ENCODE results near the gene SEPTIN12.

Gene SEPTIN12

GRCh38 chr16:4832698-4833343 is 44.7 kb upstream of the SEPTIN12 start:
- Histone ChIP-seq H3K79me2 (ENCODE audit: insufficient read depth, low read length) (no peaks in the 10 kb centered on the region), H2AFZ (ENCODE audit: low read length) (no peak overlapping the region), H3K27me3 (ENCODE audit: insufficient read depth, low read length) (no peaks in the 10 kb centered on the region), H3K9ac (ENCODE audit: low read length) (no peak overlapping the region), H3K9me2 (ENCODE audit: low read depth, low read length) (no peaks in the 10 kb centered on the region), H3K9me3 (ENCODE audit: low read length) (no peaks in the 10 kb centered on the region), H4K20me1 (ENCODE audit: insufficient read depth, low read length) (no peaks in the 10 kb centered on the region), H3K27ac (ENCODE audit: low read depth, low read length, poor library complexity, severe bottlenecking) (no peak overlapping the region), H3K4me1 (ENCODE audit: insufficient read depth, low read length, severe bottlenecking) (no peaks in the 10 kb centered on the region), H3K4me3 (ENCODE audit: low read depth, low read length, poor library complexity, severe bottlenecking) (no peak overlapping the region), H3K36me3 (ENCODE audit: insufficient read depth, low read length) (peaks cover 86% of the 10 kb centered on the region), H3F3A (ENCODE audit: insufficient read depth, low read length) (no peaks in the 10 kb centered on the region), H3K4me2 (ENCODE audit: low read length) (no peak overlapping the region)
- no peak for TF ChIP-seq EZH2 (IDR thresholded peaks at IDR 0.05; ENCODE audit: borderline replicate concordance, low read length)
- TF ChIP-seq CTCF (IDR thresholded peaks at IDR 0.05; ENCODE audit: low read length), result no peak

GRCh38 chr16:4831616-4832015 is 43.5 kb upstream of the SEPTIN12 start:
- H3K9me3 ChIP-seq (ENCODE audit: low read length), result no peaks in the 10 kb centered on the region
- H4K20me1 ChIP-seq (ENCODE audit: insufficient read depth, low read length), result no peaks in the 10 kb centered on the region
- H3F3A ChIP-seq (ENCODE audit: insufficient read depth, low read length), result no peaks in the 10 kb centered on the region
- H3K9me2 ChIP-seq (ENCODE audit: low read depth, low read length), result no peaks in the 10 kb centered on the region
- H3K4me1 ChIP-seq (ENCODE audit: insufficient read depth, low read length, severe bottlenecking), result no peaks in the 10 kb centered on the region
- no peak overlapping the region for H3K9ac ChIP-seq (ENCODE audit: low read length)
- H3K27me3 ChIP-seq (ENCODE audit: insufficient read depth, low read length), result no peaks in the 10 kb centered on the region
- no peaks in the 10 kb centered on the region for H3K79me2 ChIP-seq (ENCODE audit: insufficient read depth, low read length)
- no peak overlapping the region for H3K27ac ChIP-seq (ENCODE audit: low read depth, low read length, poor library complexity, severe bottlenecking)
- no peak overlapping the region for H3K4me3 ChIP-seq (ENCODE audit: low read depth, low read length, poor library complexity, severe bottlenecking)
- no peak overlapping the region for H3K4me2 ChIP-seq (ENCODE audit: low read length)
- H3K36me3 ChIP-seq (ENCODE audit: insufficient read depth, low read length), result peaks cover 86% of the 10 kb centered on the region
- no peak overlapping the region for H2AFZ ChIP-seq (ENCODE audit: low read length)
- no peak for TF ChIP-seq CTCF (IDR thresholded peaks at IDR 0.05; ENCODE audit: low read length)

GRCh38 chr16:4830408-4830807 is 42.3 kb upstream of the SEPTIN12 start:
- Histone ChIP-seq H3K9me2 (ENCODE audit: low read depth, low read length) (no peaks in the 10 kb centered on the region), H2AFZ (ENCODE audit: low read length) (no peak overlapping the region), H3F3A (ENCODE audit: insufficient read depth, low read length) (no peaks in the 10 kb centered on the region), H3K79me2 (ENCODE audit: insufficient read depth, low read length) (no peaks in the 10 kb centered on the region), H3K27me3 (ENCODE audit: insufficient read depth, low read length) (no peaks in the 10 kb centered on the region), H3K27ac (ENCODE audit: low read depth, low read length, poor library complexity, severe bottlenecking) (no peak overlapping the region), H3K9me3 (ENCODE audit: low read length) (no peaks in the 10 kb centered on the region), H3K4me1 (ENCODE audit: insufficient read depth, low read length, severe bottlenecking) (no peaks in the 10 kb centered on the region), H4K20me1 (ENCODE audit: insufficient read depth, low read length) (no peaks in the 10 kb centered on the region), H3K9ac (ENCODE audit: low read length) (no peak overlapping the region), H3K4me3 (ENCODE audit: low read depth, low read length, poor library complexity, severe bottlenecking) (no peak overlapping the region), H3K36me3 (ENCODE audit: insufficient read depth, low read length) (peaks cover 81% of the 10 kb centered on the region), H3K4me2 (ENCODE audit: low read length) (no peak overlapping the region)
- TF ChIP-seq CTCF (IDR thresholded peaks at IDR 0.05; ENCODE audit: low read length), result no peak
- TF ChIP-seq EZH2 (IDR thresholded peaks at IDR 0.05; ENCODE audit: borderline replicate concordance, low read length), result no peak

All from OCI-LY1 (cell line).